Adipocyte (in vitro differentiated cells): ENCODE data around the gene POP5.
A peak's percentile ranks its signal among the peaks of the same experiment; 100 is the strongest.

Source experiments
- DNase-seq: peaks from one replicate; pipeline ENCODE4 v3.0.0-alpha.2; 2015; ENCODE audit warnings: low read depth
- H3K27me3 ChIP-seq: replicated peaks from 2 replicates; pipeline ENCODE4 v1.7.0; 2013; ENCODE audit warnings: mild to moderate bottlenecking, low read length, moderate library complexity; ENCODE audit not compliant: control insufficient read depth, insufficient read depth
- H3K36me3 ChIP-seq: 2 replicates; pipeline ENCODE4 v1.7.0; 2013; ENCODE audit warnings: low read length, mild to moderate bottlenecking, moderate library complexity; ENCODE audit not compliant: control insufficient read depth, insufficient read depth, severe bottlenecking
- H3K4me1 ChIP-seq: 2 replicates; pipeline ENCODE4 v1.7.0; 2013; ENCODE audit warnings: mild to moderate bottlenecking, low read length, moderate library complexity; ENCODE audit not compliant: control insufficient read depth, insufficient read depth
- H3K4me3 ChIP-seq: 2 replicates; pipeline ENCODE4 v1.7.0; 2013; ENCODE audit warnings: mild to moderate bottlenecking, low read length, moderate library complexity
- H3K9ac ChIP-seq: 2 replicates; pipeline ENCODE4 v1.7.0; 2013; ENCODE audit warnings: mild to moderate bottlenecking, low read length, moderate library complexity
- H3K9me3 ChIP-seq: 2 replicates; pipeline ENCODE4 v1.7.0; 2013; ENCODE audit warnings: mild to moderate bottlenecking, low read length, moderate library complexity; ENCODE audit not compliant: control insufficient read depth

The POP5 gene

GRCh38 chr12:120586860-120587259, 5.7 kb upstream of the POP5 start:
- no peak for DNase-seq
- H3K27me3 ChIP-seq, result peaks cover 3% of the 10 kb centered on the region
- H3K9ac ChIP-seq, result no peak overlapping the region
- no peaks in the 10 kb centered on the region for H3K9me3 ChIP-seq
- H3K4me3 ChIP-seq, result no peak overlapping the region
- H3K4me1 ChIP-seq, result peaks cover 15% of the 10 kb centered on the region
- H3K36me3 ChIP-seq, result no peaks in the 10 kb centered on the region

GRCh38 chr12:120586206-120586605, 5.0 kb upstream of the POP5 start:
- H3K27me3 ChIP-seq, result no peaks in the 10 kb centered on the region
- H3K4me1 ChIP-seq, result peaks cover 11% of the 10 kb centered on the region
- no peak for DNase-seq
- H3K4me3 ChIP-seq, result no peak overlapping the region
- H3K36me3 ChIP-seq, result no peaks in the 10 kb centered on the region
- H3K9me3 ChIP-seq, result no peaks in the 10 kb centered on the region
- H3K9ac ChIP-seq, result no peak overlapping the region

- Histone ChIP-seq H3K9ac (peak overlapping the region; percentile 1), H3K4me1 (peaks cover 17% of the 10 kb centered on the region), H3K9me3 (no peaks in the 10 kb centered on the region), H3K36me3 (peaks cover 4% of the 10 kb centered on the region), H3K27me3 (no peaks in the 10 kb centered on the region), H3K4me3 (peak overlapping the region; percentile 71)
- DNase-seq, result peak; percentile 56
These were observed 3.3 kb upstream of the POP5 start for GRCh38 chr12:120584343-120585149.

- Histone ChIP-seq H3K4me1 (peaks cover 17% of the 10 kb centered on the region), H3K4me3 (peak overlapping the region; percentile 71), H3K27me3 (no peaks in the 10 kb centered on the region), H3K9me3 (no peaks in the 10 kb centered on the region), H3K9ac (peak overlapping the region; percentile 1), H3K36me3 (peaks cover 14% of the 10 kb centered on the region)
- DNase-seq, result peak; percentile 85
These were observed 2.4 kb upstream of the POP5 start for GRCh38 chr12:120583478-120584030.

GRCh38 chr12:120581998-120582397, 796 bp upstream of the POP5 start:
- Histone ChIP-seq H3K4me1 (peaks cover 18% of the 10 kb centered on the region), H3K4me3 (peak overlapping the region; percentile 97), H3K9me3 (no peaks in the 10 kb centered on the region), H3K9ac (peak overlapping the region; percentile 92), H3K36me3 (peaks cover 29% of the 10 kb centered on the region), H3K27me3 (no peaks in the 10 kb centered on the region)
- peak; percentile 47 for DNase-seq

- DNase-seq, result no peak
- Histone ChIP-seq H3K36me3 (peaks cover 49% of the 10 kb centered on the region), H3K27me3 (no peaks in the 10 kb centered on the region), H3K4me3 (no peak overlapping the region), H3K9me3 (no peaks in the 10 kb centered on the region), H3K4me1 (peaks cover 43% of the 10 kb centered on the region), H3K9ac (no peak overlapping the region)
These were observed 2.0 kb downstream of the POP5 start for GRCh38 chr12:120579179-120579578.

- DNase-seq, result peak; percentile 40
- H3K9ac ChIP-seq, result no peak overlapping the region
- peak overlapping the region; percentile 6 for H3K4me3 ChIP-seq
- H3K36me3 ChIP-seq, result peaks cover 82% of the 10 kb centered on the region
- no peaks in the 10 kb centered on the region for H3K27me3 ChIP-seq
- peaks cover 58% of the 10 kb centered on the region for H3K4me1 ChIP-seq
- H3K9me3 ChIP-seq, result no peaks in the 10 kb centered on the region
These were observed 7.1 kb downstream of the POP5 start for GRCh38 chr12:120574106-120574505.

- Histone ChIP-seq H3K9me3 (no peaks in the 10 kb centered on the region), H3K27me3 (no peaks in the 10 kb centered on the region), H3K9ac (peak overlapping the region; percentile 4), H3K4me1 (peaks cover 58% of the 10 kb centered on the region), H3K4me3 (peak overlapping the region; percentile 6), H3K36me3 (peaks cover 82% of the 10 kb centered on the region)
- DNase-seq, result no peak
These were observed 7.6 kb downstream of the POP5 start for GRCh38 chr12:120573560-120573959.

GRCh38 chr12:120571299-120571698, 9.9 kb downstream of the POP5 start:
- no peaks in the 10 kb centered on the region for H3K9me3 ChIP-seq
- H3K36me3 ChIP-seq, result peaks cover 82% of the 10 kb centered on the region
- no peak for DNase-seq
- H3K9ac ChIP-seq, result no peak overlapping the region
- H3K4me3 ChIP-seq, result no peak overlapping the region
- H3K4me1 ChIP-seq, result peaks cover 49% of the 10 kb centered on the region
- no peaks in the 10 kb centered on the region for H3K27me3 ChIP-seq

- Histone ChIP-seq H3K27me3 (no peaks in the 10 kb centered on the region), H3K9ac (no peak overlapping the region), H3K36me3 (peaks cover 94% of the 10 kb centered on the region), H3K9me3 (no peaks in the 10 kb centered on the region), H3K4me1 (no peaks in the 10 kb centered on the region), H3K4me3 (no peak overlapping the region)
- DNase-seq, result no peak
These were observed 17.7 kb downstream of the POP5 start for GRCh38 chr12:120563495-120563894.

GRCh38 chr12:120562906-120563305, 18.3 kb downstream of the POP5 start:
- no peak for DNase-seq
- Histone ChIP-seq H3K4me1 (peaks cover 4% of the 10 kb centered on the region), H3K9ac (no peak overlapping the region), H3K4me3 (no peak overlapping the region), H3K27me3 (no peaks in the 10 kb centered on the region), H3K36me3 (peaks cover 90% of the 10 kb centered on the region), H3K9me3 (no peaks in the 10 kb centered on the region)
